DOHH2 (cell line): ENCODE data around the gene MVP.

Experiments used
- EZH2phosphoT487 ChIP-seq: fragments of 200-600 bp; sonication (generic); IDR thresholded peaks from 2 replicates; pipeline ENCODE4 v1.6.1; 2017; ENCODE audit warnings: borderline replicate concordance, mild to moderate bottlenecking, antibody characterized with exemption, low read length, moderate library complexity, mixed read lengths
- TF ChIP-seq, protein P1 (sequence below): fragments of 200-600 bp; sonication (generic); IDR thresholded peaks from one replicate; pipeline ENCODE4 v1.5.1; 2014; ENCODE audit warnings: antibody characterized with exemption, mild to moderate bottlenecking, low read depth, low read length; ENCODE audit not compliant: poor library complexity, severe bottlenecking

DNA sequence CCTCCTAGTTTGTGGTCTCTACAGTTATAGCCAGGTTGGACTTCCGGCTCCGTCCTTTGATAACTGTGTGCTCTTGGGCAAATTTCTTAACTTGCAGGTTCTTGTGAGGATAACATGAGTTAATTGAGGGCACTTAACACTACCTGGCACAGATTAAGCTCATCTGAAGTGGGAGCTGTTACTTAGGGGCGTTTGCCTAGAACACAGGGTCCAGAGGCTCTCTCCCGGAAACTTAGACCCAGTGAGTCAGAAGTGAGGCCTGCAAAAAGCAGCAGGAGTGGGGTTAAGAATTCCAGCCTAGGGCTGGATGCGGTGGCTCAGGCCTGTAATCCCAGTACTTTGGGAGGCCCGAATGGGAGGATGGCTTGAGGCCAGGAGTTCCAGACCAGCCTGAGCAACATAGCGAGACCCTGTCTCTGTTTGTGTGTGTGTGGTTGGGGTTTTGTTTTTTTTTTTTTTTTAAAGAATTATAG, 1.4 kb downstream of the MVP start:
- TF ChIP-seq, protein P1, sequence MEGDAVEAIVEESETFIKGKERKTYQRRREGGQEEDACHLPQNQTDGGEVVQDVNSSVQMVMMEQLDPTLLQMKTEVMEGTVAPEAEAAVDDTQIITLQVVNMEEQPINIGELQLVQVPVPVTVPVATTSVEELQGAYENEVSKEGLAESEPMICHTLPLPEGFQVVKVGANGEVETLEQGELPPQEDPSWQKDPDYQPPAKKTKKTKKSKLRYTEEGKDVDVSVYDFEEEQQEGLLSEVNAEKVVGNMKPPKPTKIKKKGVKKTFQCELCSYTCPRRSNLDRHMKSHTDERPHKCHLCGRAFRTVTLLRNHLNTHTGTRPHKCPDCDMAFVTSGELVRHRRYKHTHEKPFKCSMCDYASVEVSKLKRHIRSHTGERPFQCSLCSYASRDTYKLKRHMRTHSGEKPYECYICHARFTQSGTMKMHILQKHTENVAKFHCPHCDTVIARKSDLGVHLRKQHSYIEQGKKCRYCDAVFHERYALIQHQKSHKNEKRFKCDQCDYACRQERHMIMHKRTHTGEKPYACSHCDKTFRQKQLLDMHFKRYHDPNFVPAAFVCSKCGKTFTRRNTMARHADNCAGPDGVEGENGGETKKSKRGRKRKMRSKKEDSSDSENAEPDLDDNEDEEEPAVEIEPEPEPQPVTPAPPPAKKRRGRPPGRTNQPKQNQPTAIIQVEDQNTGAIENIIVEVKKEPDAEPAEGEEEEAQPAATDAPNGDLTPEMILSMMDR, result no peak
- no peak for TF ChIP-seq EZH2phosphoT487
